ENCODE data around the gene DKKL1.

GRCh38 chr19:49328741-49329140 is 34.9 kb upstream of the DKKL1 start:
- TF ChIP-seq TCF12 (IDR thresholded peaks at IDR 0.05; ENCODE audit: low read depth) = no peak
- no peak for TF ChIP-seq MAX (IDR thresholded peaks at IDR 0.05)
- no peak for TF ChIP-seq CEBPB (IDR thresholded peaks at IDR 0.05)
- TF ChIP-seq EGR1 (IDR thresholded peaks at IDR 0.05) = no peak
- no peak for TF ChIP-seq TAF1 (IDR thresholded peaks at IDR 0.05; ENCODE audit: low read depth)

Data from Ishikawa (cell line).